Neural progenitor cell (in vitro differentiated cells): Measurements from ENCODE around the gene RCC2. TPM values are rescaled to one million over a fixed set of nuclear protein-coding genes. Genes with fewer than 3 reads are reported as not detected.

Experiments used
- DNase-seq: peaks from one replicate; pipeline ENCODE4 v3.0.0-alpha.2; 2016; ENCODE audit warnings: low spot score
- H2AFZ ChIP-seq: fragments of 200-600 bp; sonication (generic); replicated peaks from 2 replicates; pipeline ENCODE4 v1.6.1; 2016; ENCODE audit warnings: antibody characterized with exemption
- H3F3A ChIP-seq: fragments of 200-600 bp; sonication (generic); 2 replicates; pipeline ENCODE4 v1.6.1; 2016; ENCODE audit warnings: antibody characterized with exemption, low read depth
- H3K27ac ChIP-seq: fragments of 200-600 bp; sonication (generic); 2 replicates; pipeline ENCODE4 v1.5.1; 2016; ENCODE audit warnings: mild to moderate bottlenecking
- H3K27me3 ChIP-seq: fragments of 200-600 bp; sonication (generic); 2 replicates; pipeline ENCODE4 v1.6.1; 2016; ENCODE audit warnings: mild to moderate bottlenecking, moderate library complexity
- H3K36me3 ChIP-seq: fragments of 200-600 bp; sonication (generic); 2 replicates; pipeline ENCODE4 v1.5.1; 2016
- H3K4me1 ChIP-seq: fragments of 200-600 bp; sonication (generic); 2 replicates; pipeline ENCODE4 v1.6.1; 2016; ENCODE audit warnings: mixed run types
- H3K4me2 ChIP-seq: fragments of 200-600 bp; sonication (generic); 2 replicates; pipeline ENCODE4 v1.6.1; 2016
- H3K4me3 ChIP-seq: fragments of 200-600 bp; sonication (generic); 2 replicates; pipeline ENCODE4 v1.5.1; 2016
- H3K79me2 ChIP-seq: fragments of 200-600 bp; sonication (generic); 2 replicates; pipeline ENCODE4 v1.6.1; 2016; ENCODE audit warnings: low read depth
- H3K9ac ChIP-seq: fragments of 200-600 bp; sonication (generic); 2 replicates; pipeline ENCODE4 v1.6.1; 2016
- H3K9me3 ChIP-seq: fragments of 200-600 bp; sonication (generic); 2 replicates; pipeline ENCODE4 v1.5.1; 2016; ENCODE audit warnings: low read depth
- H4K20me1 ChIP-seq: fragments of 200-600 bp; sonication (generic); 2 replicates; pipeline ENCODE4 v1.6.1; 2016; ENCODE audit warnings: low read depth
- H3K27ac Mint-ChIP-seq: 3 replicates; pipeline ENCODE4 v1.8.0; 2021; ENCODE audit warnings: mixed read lengths
- H3K27me3 Mint-ChIP-seq: 2 replicates; pipeline ENCODE4 v1.8.0; 2022; ENCODE audit warnings: low read depth, mild to moderate bottlenecking, inconsistent platforms, moderate library complexity, mixed read lengths; ENCODE audit not compliant: insufficient read depth
- H3K36me3 Mint-ChIP-seq: 3 replicates; pipeline ENCODE4 v1.8.0; 2021; ENCODE audit warnings: mixed read lengths
- H3K4me1 Mint-ChIP-seq: 3 replicates; pipeline ENCODE4 v1.8.0; 2021; ENCODE audit warnings: mixed read lengths
- H3K4me3 Mint-ChIP-seq: 3 replicates; pipeline ENCODE4 v1.8.0; 2021; ENCODE audit warnings: mild to moderate bottlenecking, moderate library complexity, mixed read lengths
- H3K9me3 Mint-ChIP-seq: 3 replicates; pipeline ENCODE4 v1.8.0; 2020; ENCODE audit warnings: mixed read lengths
- CTCF ChIP-seq: fragments of 200-600 bp; sonication (generic); IDR thresholded peaks from 2 replicates; pipeline ENCODE4 v1.5.1; 2017; ENCODE audit warnings: antibody characterized with exemption, mild to moderate bottlenecking
- EZH2 ChIP-seq: fragments of 200-600 bp; sonication (generic); IDR thresholded peaks from 2 replicates; pipeline ENCODE4 v1.6.1; 2017; ENCODE audit warnings: antibody characterized with exemption, mild to moderate bottlenecking, moderate library complexity
- EZH2phosphoT487 ChIP-seq: fragments of 200-600 bp; sonication (generic); IDR thresholded peaks from 2 replicates; pipeline ENCODE4 v1.6.1; 2017; ENCODE audit warnings: antibody characterized with exemption
- total RNA-seq: library from RNA; depleted of rRNA; stranded (reverse); fragments of >200 nt; gene quantifications from 2 replicates; pipeline ENCODE4 v1.2.3, GENCODE V29; 2015; ENCODE audit warnings: low replicate concordance

Gene RCC2
- total RNA-seq, 1 donor from 2014 or later: 126 TPM

GRCh38 chr1:17466359-17466758, 26.9 kb upstream of the RCC2 start:
- Histone ChIP-seq H3K4me2 (no peak overlapping the region), H2AFZ (no peak overlapping the region), H3K79me2 (no peaks in the 10 kb centered on the region), H3K36me3 (no peaks in the 10 kb centered on the region), H4K20me1 (no peaks in the 10 kb centered on the region), H3K4me1 (peaks cover 5% of the 10 kb centered on the region), H3K4me3 (no peak overlapping the region), H3F3A (peaks cover 7% of the 10 kb centered on the region), H3K27me3 (no peaks in the 10 kb centered on the region), H3K9me3 (no peaks in the 10 kb centered on the region), H3K27ac (no peak overlapping the region), H3K9ac (no peak overlapping the region)
- H3K27ac Mint-ChIP-seq: no peak overlapping the region
- H3K27me3 Mint-ChIP-seq: peaks cover 2% of the 10 kb centered on the region
- H3K36me3 Mint-ChIP-seq: no peaks in the 10 kb centered on the region
- no peaks in the 10 kb centered on the region for H3K9me3 Mint-ChIP-seq
- H3K4me1 Mint-ChIP-seq: peaks cover 4% of the 10 kb centered on the region
- no peak overlapping the region for H3K4me3 Mint-ChIP-seq
- DNase-seq: no peak
- TF ChIP-seq EZH2: no peak
- TF ChIP-seq EZH2phosphoT487: no peak
- TF ChIP-seq CTCF: no peak

GRCh38 chr1:17465228-17465627, 25.8 kb upstream of the RCC2 start:
- Histone ChIP-seq H3K36me3 (no peaks in the 10 kb centered on the region), H3K79me2 (no peaks in the 10 kb centered on the region), H2AFZ (no peak overlapping the region), H3K4me3 (no peak overlapping the region), H3K4me1 (peaks cover 3% of the 10 kb centered on the region), H3K4me2 (no peak overlapping the region), H3F3A (peaks cover under 1% of the 10 kb centered on the region), H3K27me3 (no peaks in the 10 kb centered on the region), H3K9ac (no peak overlapping the region), H4K20me1 (no peaks in the 10 kb centered on the region), H3K9me3 (no peaks in the 10 kb centered on the region), H3K27ac (no peak overlapping the region)
- Mint-ChIP-seq H3K36me3 (no peaks in the 10 kb centered on the region), H3K27me3 (peaks cover 2% of the 10 kb centered on the region), H3K9me3 (no peaks in the 10 kb centered on the region), H3K4me3 (no peak overlapping the region), H3K4me1 (peaks cover under 1% of the 10 kb centered on the region), H3K27ac (no peak overlapping the region)
- TF ChIP-seq EZH2 (no peak), CTCF (no peak), EZH2phosphoT487 (no peak)
- DNase-seq: no peak

GRCh38 chr1:17463991-17464390, 24.5 kb upstream of the RCC2 start:
- Histone ChIP-seq H3K36me3 (no peaks in the 10 kb centered on the region), H4K20me1 (no peaks in the 10 kb centered on the region), H2AFZ (no peak overlapping the region), H3K27ac (no peak overlapping the region), H3K9ac (no peak overlapping the region), H3K27me3 (no peaks in the 10 kb centered on the region), H3K4me3 (no peak overlapping the region), H3K4me2 (no peak overlapping the region), H3F3A (no peaks in the 10 kb centered on the region), H3K9me3 (no peaks in the 10 kb centered on the region), H3K4me1 (no peaks in the 10 kb centered on the region), H3K79me2 (no peaks in the 10 kb centered on the region)
- Mint-ChIP-seq H3K4me1 (no peaks in the 10 kb centered on the region), H3K4me3 (no peak overlapping the region), H3K27ac (no peak overlapping the region), H3K9me3 (no peaks in the 10 kb centered on the region), H3K36me3 (no peaks in the 10 kb centered on the region), H3K27me3 (peaks cover 2% of the 10 kb centered on the region)
- no peak for DNase-seq
- no peak for TF ChIP-seq CTCF
- TF ChIP-seq EZH2phosphoT487: no peak

GRCh38 chr1:17462669-17463068, 23.2 kb upstream of the RCC2 start:
- Histone ChIP-seq H3F3A (no peaks in the 10 kb centered on the region), H3K4me3 (no peak overlapping the region), H3K79me2 (no peaks in the 10 kb centered on the region), H3K27me3 (no peaks in the 10 kb centered on the region), H3K9ac (no peak overlapping the region), H3K4me1 (no peaks in the 10 kb centered on the region), H3K9me3 (no peaks in the 10 kb centered on the region), H4K20me1 (no peaks in the 10 kb centered on the region), H2AFZ (no peak overlapping the region), H3K4me2 (no peak overlapping the region), H3K27ac (no peak overlapping the region), H3K36me3 (no peaks in the 10 kb centered on the region)
- no peak overlapping the region for H3K27ac Mint-ChIP-seq
- no peaks in the 10 kb centered on the region for H3K27me3 Mint-ChIP-seq
- TF ChIP-seq EZH2: no peak
- TF ChIP-seq CTCF: no peak
- TF ChIP-seq EZH2phosphoT487: no peak
- DNase-seq: no peak
- no peaks in the 10 kb centered on the region for H3K9me3 Mint-ChIP-seq
- H3K36me3 Mint-ChIP-seq: no peaks in the 10 kb centered on the region
- no peak overlapping the region for H3K4me3 Mint-ChIP-seq
- H3K4me1 Mint-ChIP-seq: no peaks in the 10 kb centered on the region
